Activated T-helper 1 cell treated with anti-CD3 and anti-CD28 coated beads, Interleukin-12 subunit alpha, Interleukin-12 subunit beta, Interleukin-2, Interleukin-4 antibody, amounts not matched to agents 30 ng/mL and 10 ng/mL and 1 ng/mL, durations not matched to agents 14 hours and 24 hours and 36 hours (primary cell): Measurements from ENCODE around the gene UBXN10. TPM values are rescaled to one million over a fixed set of nuclear protein-coding genes. Genes with fewer than 3 reads are reported as not detected.

Experiments
- DNase-seq: peaks from one replicate; pipeline ENCODE4 v3.0.0; 2021; ENCODE audit warnings: low spot score
- H3K27ac Mint-ChIP-seq: one replicate; pipeline ENCODE4 v1.8.0; 2021; ENCODE audit warnings: mild to moderate bottlenecking, mixed read lengths
- H3K27me3 Mint-ChIP-seq: one replicate; pipeline ENCODE4 v1.8.0; 2022; ENCODE audit warnings: mild to moderate bottlenecking, moderate library complexity, mixed read lengths; ENCODE audit not compliant: insufficient read depth
- H3K36me3 Mint-ChIP-seq: one replicate; pipeline ENCODE4 v1.8.0; 2021; ENCODE audit warnings: low read depth, mixed read lengths
- H3K4me1 Mint-ChIP-seq: one replicate; pipeline ENCODE4 v1.8.0; 2021; ENCODE audit warnings: low read depth, mixed read lengths
- H3K4me3 Mint-ChIP-seq: one replicate; pipeline ENCODE4 v1.8.0; 2021; ENCODE audit warnings: mild to moderate bottlenecking, moderate library complexity, mixed read lengths
- H3K9me3 Mint-ChIP-seq: one replicate; pipeline ENCODE4 v1.8.0; 2021; ENCODE audit warnings: mixed read lengths
- intact Hi-C: fragments of 100-400 bp; cut with micrococcal nuclease; formaldehyde crosslinking; loops from one replicate; pipeline ENCODE4 v1.15.1; 2024
- total RNA-seq: library from RNA; stranded (reverse); gene quantifications from 2 replicates; pipeline ENCODE4 v1.2.3, GENCODE V29; 2022

Gene UBXN10
- total RNA-seq, 1 donor from 2014 or later, result 2.5 TPM

DNA sequence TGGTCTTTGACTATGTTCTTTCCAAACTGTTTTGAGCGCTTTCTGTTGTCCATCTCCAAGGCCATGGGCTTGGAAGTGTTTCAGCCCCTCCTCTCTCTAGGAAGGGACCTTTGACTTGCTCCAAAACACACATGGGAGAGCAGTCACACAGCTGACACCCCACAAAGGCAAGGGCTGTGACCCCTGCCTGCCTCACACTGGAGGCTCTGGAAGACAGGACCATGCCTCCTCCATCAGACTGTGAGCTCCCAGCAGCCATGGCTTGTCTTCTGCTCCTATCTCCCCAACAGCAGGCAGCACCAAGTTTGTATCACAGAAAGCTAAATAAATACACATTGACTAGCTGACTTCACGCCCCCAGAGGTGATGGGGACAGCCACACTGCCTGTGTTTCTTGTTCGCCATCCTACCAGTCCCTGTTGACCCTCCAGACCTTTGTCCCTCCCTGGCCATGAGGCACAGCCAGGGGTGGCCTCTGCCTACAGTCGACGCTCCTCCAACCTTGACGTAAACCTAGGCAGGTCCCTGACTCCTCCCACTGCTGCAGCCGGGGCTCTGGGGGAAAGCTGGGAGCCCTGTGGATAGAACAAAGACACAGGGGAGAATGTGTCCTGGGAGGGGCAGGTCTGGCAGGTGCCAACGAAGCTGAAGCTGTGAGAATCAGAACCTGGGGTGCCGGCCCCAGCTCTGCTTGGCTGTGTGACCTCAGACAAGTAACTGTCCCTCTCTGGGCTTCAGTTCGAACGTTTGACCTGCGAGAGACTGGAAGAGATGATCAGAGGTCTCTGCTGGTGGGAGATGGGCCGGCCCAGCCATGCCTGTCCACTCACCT is 41.9 kb upstream of the UBXN10 start:
- H3K9me3 Mint-ChIP-seq, result no peaks in the 10 kb centered on the region
- intact Hi-C loops, result no loop called here
- H3K4me3 Mint-ChIP-seq, result no peak overlapping the region
- no peak overlapping the region for H3K27ac Mint-ChIP-seq
- DNase-seq, result no peak
- H3K36me3 Mint-ChIP-seq, result no peaks in the 10 kb centered on the region
- H3K4me1 Mint-ChIP-seq, result no peaks in the 10 kb centered on the region
- H3K27me3 Mint-ChIP-seq, result no peaks in the 10 kb centered on the region

GRCh38 chr1:20147846-20148570 is 37.9 kb upstream of the UBXN10 start:
- no peak for DNase-seq
- no peaks in the 10 kb centered on the region for H3K36me3 Mint-ChIP-seq
- intact Hi-C loops, result no loop called here
- H3K27me3 Mint-ChIP-seq, result no peaks in the 10 kb centered on the region
- H3K9me3 Mint-ChIP-seq, result no peaks in the 10 kb centered on the region
- no peak overlapping the region for H3K27ac Mint-ChIP-seq
- H3K4me1 Mint-ChIP-seq, result peaks cover 5% of the 10 kb centered on the region
- H3K4me3 Mint-ChIP-seq, result no peak overlapping the region

DNA sequence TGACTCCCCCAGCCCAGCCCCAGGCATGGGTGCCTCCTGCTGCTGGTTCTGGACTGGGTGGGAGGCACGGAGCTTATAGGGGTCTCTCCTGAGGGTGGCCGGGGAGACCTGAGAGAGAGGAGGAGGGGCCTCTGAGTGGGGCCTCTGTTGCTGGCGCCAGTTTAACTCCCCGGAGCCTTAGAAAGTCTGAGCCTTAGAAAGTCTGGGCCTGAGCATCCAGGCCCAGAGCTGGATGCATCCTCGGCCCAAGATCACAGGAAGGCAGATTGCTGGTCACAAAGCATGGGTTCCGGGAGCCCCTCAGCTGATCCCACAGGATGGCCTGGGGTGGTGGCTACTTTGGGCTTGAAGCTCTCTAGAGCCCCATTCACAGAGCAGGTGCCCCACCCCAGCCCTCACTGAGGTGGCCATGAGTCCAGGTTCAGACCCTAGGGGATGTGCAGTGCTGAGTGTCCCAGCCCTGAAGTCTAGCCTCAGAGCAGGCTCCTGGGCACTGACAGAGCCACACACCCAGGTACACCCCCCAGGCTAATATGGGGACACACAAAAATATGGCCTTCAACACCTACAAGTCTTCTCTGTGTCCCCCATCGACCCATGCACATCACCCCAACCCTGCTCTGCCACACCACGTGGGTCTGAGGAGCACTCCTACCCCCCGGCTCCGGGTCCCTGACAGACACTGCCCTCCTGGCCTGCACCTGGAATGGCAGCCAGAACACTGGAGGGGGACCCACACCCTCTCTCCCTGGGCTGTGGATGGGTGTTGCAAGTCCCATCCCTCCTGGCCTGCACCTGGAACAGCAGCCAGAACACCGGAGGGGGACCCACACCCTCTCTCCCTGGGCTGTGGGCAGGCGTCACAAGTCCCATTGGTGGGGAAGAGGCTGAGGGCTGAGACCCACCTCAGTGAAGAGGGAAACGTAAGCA is 37.1 kb upstream of the UBXN10 start:
- no peak for DNase-seq
- Mint-ChIP-seq H3K4me3 (no peak overlapping the region), H3K9me3 (no peaks in the 10 kb centered on the region), H3K4me1 (peaks cover 5% of the 10 kb centered on the region), H3K36me3 (no peaks in the 10 kb centered on the region), H3K27me3 (no peaks in the 10 kb centered on the region), H3K27ac (no peak overlapping the region)
- intact Hi-C loops, result no loop called here

DNA sequence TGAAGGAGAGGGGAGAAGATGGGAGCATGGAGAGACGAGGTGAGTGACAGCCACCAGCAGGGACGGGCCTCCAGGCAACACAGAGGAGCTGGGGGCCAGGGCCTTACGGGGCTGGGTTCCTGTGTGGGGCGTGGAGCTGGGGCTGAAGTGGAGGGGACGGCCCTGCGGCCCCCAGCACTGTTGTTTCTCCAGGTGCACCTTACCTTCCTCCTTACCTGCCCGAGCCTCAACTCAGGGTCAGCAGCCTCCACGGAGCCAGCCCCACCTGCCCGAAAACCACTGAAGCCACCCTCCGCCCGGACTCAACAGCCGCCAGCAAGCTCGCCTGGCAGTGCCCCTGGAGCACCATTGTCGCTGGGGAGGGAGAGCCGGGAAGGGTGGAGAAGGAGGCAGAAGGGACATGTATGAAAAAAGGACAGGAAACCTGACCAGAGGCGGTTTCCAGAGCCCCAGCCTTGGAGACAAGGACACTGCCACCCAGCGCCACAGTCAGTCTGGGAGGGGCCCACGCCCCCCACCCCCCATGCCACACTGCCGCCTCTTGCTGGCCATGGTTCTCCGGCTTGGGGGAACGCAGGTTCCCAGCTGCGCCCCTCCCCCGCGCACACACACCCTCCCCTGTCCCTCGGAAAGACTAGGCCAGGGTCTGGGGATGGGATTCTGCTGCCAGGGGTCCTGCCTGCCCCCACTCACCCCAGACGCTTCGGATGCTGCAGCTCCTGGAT is 36.1 kb upstream of the UBXN10 start:
- no peaks in the 10 kb centered on the region for H3K9me3 Mint-ChIP-seq
- no peaks in the 10 kb centered on the region for H3K27me3 Mint-ChIP-seq
- no peaks in the 10 kb centered on the region for H3K36me3 Mint-ChIP-seq
- peaks cover 14% of the 10 kb centered on the region for H3K4me1 Mint-ChIP-seq
- DNase-seq, result no peak
- H3K27ac Mint-ChIP-seq, result no peak overlapping the region
- H3K4me3 Mint-ChIP-seq, result no peak overlapping the region
- intact Hi-C loops, result loop anchor here (5.0 kb wide), 1 partner anchor 38 kb away; the partner anchor contains the start of genes PLA2G2C and UBXN10

DNA sequence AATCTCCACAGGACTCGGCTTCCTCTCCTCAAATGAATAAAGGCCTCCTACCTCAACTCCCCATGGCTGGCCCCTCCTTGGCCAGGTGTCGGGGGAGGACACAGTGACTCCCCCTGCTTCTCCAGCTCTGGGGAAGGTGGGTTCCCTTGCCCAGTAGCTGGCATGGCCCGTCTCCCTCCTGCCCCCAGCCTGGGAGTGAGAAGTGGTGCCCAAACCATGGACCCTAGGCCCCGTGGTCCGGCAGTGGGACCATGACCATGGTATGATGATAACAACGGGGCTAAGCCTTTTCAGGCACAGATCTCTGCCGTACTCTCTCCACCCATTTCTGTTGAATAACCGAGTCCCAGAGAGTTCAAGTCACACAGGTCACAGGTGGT is 35.6 kb upstream of the UBXN10 start:
- H3K36me3 Mint-ChIP-seq, result no peaks in the 10 kb centered on the region
- H3K27ac Mint-ChIP-seq, result no peak overlapping the region
- H3K4me1 Mint-ChIP-seq, result peaks cover 17% of the 10 kb centered on the region
- intact Hi-C loops, result loop anchor here (5.0 kb wide), 1 partner anchor 37 kb away; the partner anchor contains the start of genes PLA2G2C and UBXN10
- H3K4me3 Mint-ChIP-seq, result no peak overlapping the region
- no peaks in the 10 kb centered on the region for H3K9me3 Mint-ChIP-seq
- no peak for DNase-seq
- H3K27me3 Mint-ChIP-seq, result no peaks in the 10 kb centered on the region

DNA sequence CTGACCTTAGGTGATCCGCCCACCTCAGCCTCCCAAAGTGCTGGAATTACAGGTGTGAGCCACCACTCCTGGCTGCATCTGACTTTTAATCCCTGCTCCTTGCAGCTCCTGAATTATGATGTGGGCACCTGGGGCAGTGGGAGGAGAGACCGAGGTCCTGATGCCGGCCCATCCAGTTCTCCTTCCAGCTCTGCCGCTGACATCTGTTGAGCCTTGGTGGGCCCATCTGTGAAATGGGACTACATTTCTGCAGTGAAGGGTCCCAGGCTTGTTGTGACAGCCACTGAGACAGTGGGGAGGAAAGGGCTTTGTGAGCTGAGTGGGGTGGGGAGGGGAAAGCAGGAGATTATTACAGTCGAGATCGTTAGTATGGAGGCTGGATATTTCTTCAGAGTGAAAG is 34.9 kb upstream of the UBXN10 start:
- DNase-seq, result no peak
- intact Hi-C loops, result loop anchor here (5.0 kb wide), 1 partner anchor 36 kb away; the partner anchor contains the start of genes PLA2G2C and UBXN10
- no peak overlapping the region for H3K4me3 Mint-ChIP-seq
- peaks cover 17% of the 10 kb centered on the region for H3K4me1 Mint-ChIP-seq
- H3K36me3 Mint-ChIP-seq, result no peaks in the 10 kb centered on the region
- H3K9me3 Mint-ChIP-seq, result no peaks in the 10 kb centered on the region
- H3K27me3 Mint-ChIP-seq, result no peaks in the 10 kb centered on the region
- no peak overlapping the region for H3K27ac Mint-ChIP-seq

- Mint-ChIP-seq H3K4me1 (peaks cover 17% of the 10 kb centered on the region), H3K9me3 (no peaks in the 10 kb centered on the region), H3K27ac (peak overlapping the region; percentile 20), H3K36me3 (no peaks in the 10 kb centered on the region), H3K27me3 (no peaks in the 10 kb centered on the region), H3K4me3 (peak overlapping the region; percentile 73)
- DNase-seq, result peak; percentile 69
- intact Hi-C loops, result loop anchor here (1.0 to 5.0 kb wide), 6 partner anchors 35 to 270 kb away; partner anchors contain the start of genes OTUD3, PLA2G2C and UBXN10
Measured at GRCh38 chr1:20151906-20152598, 33.8 kb upstream of the UBXN10 start.

- Mint-ChIP-seq H3K4me3 (peak overlapping the region; percentile 73), H3K9me3 (no peaks in the 10 kb centered on the region), H3K27me3 (peaks cover 2% of the 10 kb centered on the region), H3K4me1 (peaks cover 17% of the 10 kb centered on the region), H3K36me3 (no peaks in the 10 kb centered on the region), H3K27ac (no peak overlapping the region)
- intact Hi-C loops, result loop anchor here (1.0 to 5.0 kb wide), 6 partner anchors 35 to 270 kb away; partner anchors contain the start of genes OTUD3, PLA2G2C and UBXN10
- DNase-seq, result no peak
Measured at GRCh38 chr1:20152599-20152930, 33.3 kb upstream of the UBXN10 start.

- H3K36me3 Mint-ChIP-seq, result no peaks in the 10 kb centered on the region
- H3K27me3 Mint-ChIP-seq, result peaks cover 2% of the 10 kb centered on the region
- no peak overlapping the region for H3K4me3 Mint-ChIP-seq
- H3K9me3 Mint-ChIP-seq, result no peaks in the 10 kb centered on the region
- intact Hi-C loops, result loop anchor here (1.0 to 5.0 kb wide), 6 partner anchors 34 to 271 kb away; partner anchors contain the start of genes OTUD3, PLA2G2C and UBXN10
- H3K27ac Mint-ChIP-seq, result no peak overlapping the region
- no peak for DNase-seq
- peaks cover 17% of the 10 kb centered on the region for H3K4me1 Mint-ChIP-seq
Measured at GRCh38 chr1:20153000-20153418, 32.9 kb upstream of the UBXN10 start.

DNA sequence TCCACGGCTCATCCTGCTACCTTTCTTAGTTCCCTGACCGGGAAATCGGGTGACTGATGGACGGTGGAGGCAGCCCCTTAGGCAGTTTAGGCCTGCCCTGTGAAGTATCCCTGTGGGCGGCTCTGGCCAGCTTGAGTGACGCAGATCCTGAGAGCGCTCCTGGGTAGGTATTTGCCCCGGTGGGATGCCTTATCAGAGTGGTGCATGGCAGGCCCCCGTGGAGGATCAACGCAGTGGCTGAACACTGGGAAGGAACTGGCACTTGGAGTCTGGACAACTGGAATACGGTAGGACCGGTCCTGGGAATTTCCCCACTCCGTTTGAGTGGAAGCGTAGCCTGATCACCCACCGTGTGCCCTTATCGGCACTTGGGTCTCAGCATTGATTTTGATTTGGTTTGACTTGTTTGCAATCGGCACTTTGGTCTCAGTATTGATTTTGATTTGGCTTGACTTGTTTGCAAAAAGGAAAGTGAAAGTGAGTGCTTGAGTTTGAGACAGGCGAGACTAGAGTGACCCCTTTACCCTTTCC is 31.5 kb upstream of the UBXN10 start:
- H3K9me3 Mint-ChIP-seq, result peaks cover 6% of the 10 kb centered on the region
- H3K4me1 Mint-ChIP-seq, result peaks cover 17% of the 10 kb centered on the region
- H3K36me3 Mint-ChIP-seq, result no peaks in the 10 kb centered on the region
- H3K27ac Mint-ChIP-seq, result peak overlapping the region; percentile 7
- H3K4me3 Mint-ChIP-seq, result no peak overlapping the region
- intact Hi-C loops, result loop anchor here (5.0 kb wide), 1 partner anchor 33 kb away; the partner anchor contains the start of genes PLA2G2C and UBXN10
- no peak for DNase-seq
- H3K27me3 Mint-ChIP-seq, result peaks cover 2% of the 10 kb centered on the region

GRCh38 chr1:20158358-20159070 is 27.4 kb upstream of the UBXN10 start:
- Mint-ChIP-seq H3K27ac (no peak overlapping the region), H3K36me3 (peaks cover 2% of the 10 kb centered on the region), H3K9me3 (peaks cover 31% of the 10 kb centered on the region), H3K4me3 (no peak overlapping the region), H3K4me1 (peaks cover 11% of the 10 kb centered on the region), H3K27me3 (peaks cover 2% of the 10 kb centered on the region)
- no peak for DNase-seq
- intact Hi-C loops, result no loop called here
